ENCODE data around the gene ABR.

GRCh38 chr17:1027044-1027443 is 152.7 kb downstream of the ABR start:
- TF ChIP-seq POLR2A (IDR thresholded peaks at IDR 0.05) (no peak), CTCF (IDR thresholded peaks at IDR 0.05 in 8 of 11, conservative IDR thresholded peaks at IDR 0.05 in 3 of 11) (no peak), POLR2AphosphoS5 (IDR thresholded peaks at IDR 0.05) (no peak)

Data from spleen (tissue), 7 donors.